Lower lobe of right lung (tissue), 2 donors: Measurements from ENCODE around the gene KAT5. TPM values are rescaled to one million over a fixed set of nuclear protein-coding genes. Genes with fewer than 3 reads are reported as not detected.
"Not testable (repeated sequence)": the region's sequence is repeated elsewhere in the genome, so short reads cannot be mapped to it uniquely, and the experiment has no call there.

ENCODE experiments used
- ATAC-seq, 2 donors: fragments of 200-7000 bp; cut with Tn5 transposase; one replicate each; pipeline ENCODE4 v1.9.1; 2020 to 2022; ENCODE audit warnings: mild to moderate bottlenecking in 2 of 2, moderate library complexity in 2 of 2
- DNase-seq: peaks from one replicate; pipeline ENCODE4 v3.0.0-alpha.2; 2020
- H3K27ac ChIP-seq: fragments of 200-600 bp; one replicate; pipeline ENCODE4 v1.8.0; 2022
- H3K27me3 ChIP-seq: fragments of 200-600 bp; one replicate; pipeline ENCODE4 v1.8.0; 2022; ENCODE audit warnings: low read depth
- H3K36me3 ChIP-seq: fragments of 200-600 bp; one replicate; pipeline ENCODE4 v1.8.0; 2022; ENCODE audit warnings: mild to moderate bottlenecking
- H3K4me1 ChIP-seq: fragments of 200-600 bp; one replicate; pipeline ENCODE4 v1.8.0; 2022
- H3K4me3 ChIP-seq: fragments of 200-600 bp; one replicate; pipeline ENCODE4 v1.8.0; 2022; ENCODE audit warnings: mild to moderate bottlenecking
- H3K9me3 ChIP-seq: fragments of 200-600 bp; one replicate; pipeline ENCODE4 v1.8.0; 2022
- intact Hi-C: fragments of 100-400 bp; cut with DNase I; formaldehyde crosslinking; loops from one replicate; pipeline ENCODE4 v1.11.0; 2022
- total RNA-seq: library from RNA; stranded (reverse); fragmentation: NEBNext Ultra II Directional; extraction: Animal tissue kit (Norgen Biotek cat#: 25700); gene quantifications from one replicate; pipeline ENCODE4 v1.2.1, GENCODE V29; 2021
- TF ChIP-seq, protein P1 (sequence below): fragments of 200-600 bp; IDR thresholded peaks from one replicate; pipeline ENCODE4 v1.8.0; 2022; ENCODE audit warnings: antibody characterized with exemption, mild to moderate bottlenecking
- donor health status: DM: no; HTN: yes; CAD: no; lungs with severe emphysema.

Gene KAT5
- total RNA-seq, 1 donor from 2014 or later, result 82.6 TPM

GRCh38 chr11:65672982-65673381 is 39.1 kb upstream of the KAT5 start:
- ATAC-seq, result no peak
- no peak for DNase-seq
- Histone ChIP-seq H3K27ac (no peak overlapping the region), H3K4me1 (no peaks in the 10 kb centered on the region), H3K27me3 (no peaks in the 10 kb centered on the region), H3K36me3 (no peaks in the 10 kb centered on the region), H3K9me3 (no peaks in the 10 kb centered on the region), H3K4me3 (no peak overlapping the region)
- TF ChIP-seq, protein P1, sequence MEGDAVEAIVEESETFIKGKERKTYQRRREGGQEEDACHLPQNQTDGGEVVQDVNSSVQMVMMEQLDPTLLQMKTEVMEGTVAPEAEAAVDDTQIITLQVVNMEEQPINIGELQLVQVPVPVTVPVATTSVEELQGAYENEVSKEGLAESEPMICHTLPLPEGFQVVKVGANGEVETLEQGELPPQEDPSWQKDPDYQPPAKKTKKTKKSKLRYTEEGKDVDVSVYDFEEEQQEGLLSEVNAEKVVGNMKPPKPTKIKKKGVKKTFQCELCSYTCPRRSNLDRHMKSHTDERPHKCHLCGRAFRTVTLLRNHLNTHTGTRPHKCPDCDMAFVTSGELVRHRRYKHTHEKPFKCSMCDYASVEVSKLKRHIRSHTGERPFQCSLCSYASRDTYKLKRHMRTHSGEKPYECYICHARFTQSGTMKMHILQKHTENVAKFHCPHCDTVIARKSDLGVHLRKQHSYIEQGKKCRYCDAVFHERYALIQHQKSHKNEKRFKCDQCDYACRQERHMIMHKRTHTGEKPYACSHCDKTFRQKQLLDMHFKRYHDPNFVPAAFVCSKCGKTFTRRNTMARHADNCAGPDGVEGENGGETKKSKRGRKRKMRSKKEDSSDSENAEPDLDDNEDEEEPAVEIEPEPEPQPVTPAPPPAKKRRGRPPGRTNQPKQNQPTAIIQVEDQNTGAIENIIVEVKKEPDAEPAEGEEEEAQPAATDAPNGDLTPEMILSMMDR, result no peak
- intact Hi-C loops, result no loop called here

DNA sequence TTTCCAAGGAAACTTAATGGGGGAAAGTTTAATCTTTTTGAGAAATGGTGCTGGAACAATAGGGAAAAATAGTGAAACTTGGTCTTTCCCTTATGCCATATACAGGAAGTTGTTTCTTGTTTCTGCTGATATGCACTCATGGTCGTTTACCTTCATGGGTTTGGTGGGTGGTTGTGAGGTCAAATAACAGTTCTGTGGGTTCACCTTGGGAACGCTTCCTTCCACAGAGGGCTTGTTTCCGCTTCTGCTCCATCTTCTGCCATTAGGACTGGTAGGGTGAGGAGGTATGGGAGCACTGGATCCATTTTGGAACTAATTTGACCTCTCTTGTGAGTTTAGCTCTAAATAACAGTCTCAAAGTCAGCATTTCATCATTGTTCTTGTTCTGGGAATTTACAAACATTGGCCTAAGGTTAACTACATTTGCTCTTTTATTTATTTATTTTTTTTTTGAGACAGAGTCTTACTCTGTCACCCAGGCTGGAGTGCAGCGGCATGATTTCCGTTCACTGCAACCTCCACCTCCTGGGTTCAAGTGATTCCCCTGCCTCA is 31.8 kb upstream of the KAT5 start:
- intact Hi-C loops, result no loop called here
- TF ChIP-seq, protein P1, result no peak
- ATAC-seq (no peak), DNase-seq (no peak)
- no peaks in the 10 kb centered on the region for H3K27me3 ChIP-seq
- H3K27ac ChIP-seq, result no peak overlapping the region
- no peaks in the 10 kb centered on the region for H3K4me1 ChIP-seq
- H3K36me3 ChIP-seq, result no peaks in the 10 kb centered on the region
- no peaks in the 10 kb centered on the region for H3K9me3 ChIP-seq
- no peak overlapping the region for H3K4me3 ChIP-seq

DNA sequence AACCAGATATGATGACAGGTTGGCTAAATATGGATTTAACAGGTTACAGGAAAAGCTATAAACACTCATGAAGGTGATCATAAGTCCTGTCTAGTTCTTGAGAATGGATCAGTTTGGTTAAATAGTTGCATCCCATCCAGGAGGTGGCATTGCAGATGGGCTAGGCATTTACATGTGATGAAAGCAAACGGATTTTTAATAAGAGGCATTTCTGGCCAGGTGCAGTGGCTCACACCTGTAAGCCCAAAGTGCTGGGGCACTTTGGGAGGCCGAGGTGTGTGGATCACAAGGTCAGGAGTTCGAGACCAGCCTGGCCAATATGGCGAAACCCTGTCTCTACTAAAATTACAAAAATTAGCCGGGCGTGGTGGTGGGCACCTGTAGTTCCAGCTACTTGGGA is 28.6 kb upstream of the KAT5 start:
- DNase-seq, H3K27me3 ChIP-seq, ATAC-seq, H3K4me1 ChIP-seq, H3K36me3 ChIP-seq, H3K9me3 ChIP-seq, intact Hi-C loops, H3K4me3 ChIP-seq, H3K27ac ChIP-seq: not testable (repeated sequence)

DNA sequence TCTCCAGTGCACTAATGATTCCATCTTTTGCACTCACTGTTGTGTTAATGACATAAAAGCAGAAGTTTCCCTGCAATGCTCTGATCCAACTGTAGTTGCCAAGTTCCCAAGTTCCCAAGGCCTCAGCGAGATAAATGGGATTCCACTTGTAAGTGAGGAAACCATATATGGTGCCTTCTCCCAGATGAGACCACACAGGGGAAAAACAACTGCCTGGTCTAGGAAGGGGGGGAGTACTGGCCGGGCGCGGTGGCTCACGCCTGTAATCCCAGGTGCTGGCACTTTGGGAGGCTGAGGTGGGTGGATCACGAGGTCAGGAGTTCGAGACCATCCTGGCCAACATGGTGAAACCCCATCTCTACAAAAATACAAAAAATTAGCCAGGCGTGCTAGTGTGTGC is 26.1 kb upstream of the KAT5 start:
- Histone ChIP-seq H3K27ac (no peak overlapping the region), H3K4me1 (no peaks in the 10 kb centered on the region), H3K36me3 (no peaks in the 10 kb centered on the region), H3K9me3 (no peaks in the 10 kb centered on the region), H3K4me3 (no peak overlapping the region), H3K27me3 (no peaks in the 10 kb centered on the region)
- no peak for DNase-seq
- intact Hi-C loops, result no loop called here
- no peak for ATAC-seq
- TF ChIP-seq, protein P1, result no peak

- intact Hi-C loops, DNase-seq, ATAC-seq, H3K9me3 ChIP-seq, H3K36me3 ChIP-seq, H3K27me3 ChIP-seq, H3K4me3 ChIP-seq, H3K27ac ChIP-seq: not testable (repeated sequence)
- H3K4me1 ChIP-seq, result peaks cover 11% of the 10 kb centered on the region
Observed at GRCh38 chr11:65691847-65692246, 20.2 kb upstream of the KAT5 start.

DNA sequence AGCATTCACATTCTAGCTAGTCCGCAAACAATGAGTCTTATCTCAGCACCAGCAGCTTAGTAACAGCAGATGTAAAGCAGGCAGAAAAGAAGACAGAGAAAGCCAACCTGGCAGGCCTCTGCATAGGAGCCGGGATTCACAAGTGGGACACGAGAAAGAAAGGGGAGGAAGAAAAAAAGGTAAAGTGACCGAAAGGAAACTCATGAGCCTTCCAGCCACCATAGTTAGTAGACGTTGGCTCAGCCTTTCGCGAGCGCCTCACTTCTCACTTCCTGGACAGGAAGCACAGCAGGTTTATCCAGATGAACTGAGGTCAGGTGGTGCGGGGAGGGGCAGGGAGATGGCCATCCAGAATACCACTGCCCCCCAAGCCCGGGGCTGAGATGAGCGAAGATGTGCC is 19.7 kb upstream of the KAT5 start:
- intact Hi-C loops, result no loop called here
- no peak overlapping the region for H3K27ac ChIP-seq
- peaks cover 11% of the 10 kb centered on the region for H3K4me1 ChIP-seq
- TF ChIP-seq, protein P1, result no peak
- ATAC-seq (no peak), DNase-seq (no peak)
- H3K36me3 ChIP-seq, result no peaks in the 10 kb centered on the region
- H3K27me3 ChIP-seq, result no peaks in the 10 kb centered on the region
- H3K4me3 ChIP-seq, result no peak overlapping the region
- no peaks in the 10 kb centered on the region for H3K9me3 ChIP-seq
